ENCODE data around the gene ABTB1.

- TF ChIP-seq USF2 (IDR thresholded peaks at IDR 0.05; ENCODE audit: borderline replicate concordance, low read depth, low read length) (no peak), CTCF (IDR thresholded peaks at IDR 0.05) (no peak), FOXM1 (IDR thresholded peaks at IDR 0.05; ENCODE audit: low read depth) (no peak)
Measured at GRCh38 chr3:127669541-127670228, 3.1 kb upstream of the ABTB1 start.
